Caki2 (cell line): ENCODE measurements around the gene TDRD9. TPM values are rescaled to one million over a fixed set of nuclear protein-coding genes. Genes with fewer than 3 reads are reported as not detected.
"Not testable (repeated sequence)": the region's sequence is repeated elsewhere in the genome, so short reads cannot be mapped to it uniquely, and the experiment has no call there.

Experiments
- DNase-seq: peaks from one replicate; pipeline ENCODE4 v3.0.0-alpha.2; 2015; ENCODE audit warnings: low read depth
- in situ Hi-C: cut with HindIII; loops from 2 replicates; pipeline ENCODE4 v1.10.0; 2016; ENCODE audit warnings: low sequenced_read_pairs, low pct_unique_long_range_greater_than_20kb, mixed read lengths
- total RNA-seq: library from RNA; depleted of rRNA; stranded (reverse); fragments of >200 nt; shearing (Covaris generic); gene quantifications from 2 replicates; pipeline ENCODE4 v1.2.3, GENCODE V29; 2014; ENCODE audit warnings: low replicate concordance; rRNA removed

Gene TDRD9, protein sequence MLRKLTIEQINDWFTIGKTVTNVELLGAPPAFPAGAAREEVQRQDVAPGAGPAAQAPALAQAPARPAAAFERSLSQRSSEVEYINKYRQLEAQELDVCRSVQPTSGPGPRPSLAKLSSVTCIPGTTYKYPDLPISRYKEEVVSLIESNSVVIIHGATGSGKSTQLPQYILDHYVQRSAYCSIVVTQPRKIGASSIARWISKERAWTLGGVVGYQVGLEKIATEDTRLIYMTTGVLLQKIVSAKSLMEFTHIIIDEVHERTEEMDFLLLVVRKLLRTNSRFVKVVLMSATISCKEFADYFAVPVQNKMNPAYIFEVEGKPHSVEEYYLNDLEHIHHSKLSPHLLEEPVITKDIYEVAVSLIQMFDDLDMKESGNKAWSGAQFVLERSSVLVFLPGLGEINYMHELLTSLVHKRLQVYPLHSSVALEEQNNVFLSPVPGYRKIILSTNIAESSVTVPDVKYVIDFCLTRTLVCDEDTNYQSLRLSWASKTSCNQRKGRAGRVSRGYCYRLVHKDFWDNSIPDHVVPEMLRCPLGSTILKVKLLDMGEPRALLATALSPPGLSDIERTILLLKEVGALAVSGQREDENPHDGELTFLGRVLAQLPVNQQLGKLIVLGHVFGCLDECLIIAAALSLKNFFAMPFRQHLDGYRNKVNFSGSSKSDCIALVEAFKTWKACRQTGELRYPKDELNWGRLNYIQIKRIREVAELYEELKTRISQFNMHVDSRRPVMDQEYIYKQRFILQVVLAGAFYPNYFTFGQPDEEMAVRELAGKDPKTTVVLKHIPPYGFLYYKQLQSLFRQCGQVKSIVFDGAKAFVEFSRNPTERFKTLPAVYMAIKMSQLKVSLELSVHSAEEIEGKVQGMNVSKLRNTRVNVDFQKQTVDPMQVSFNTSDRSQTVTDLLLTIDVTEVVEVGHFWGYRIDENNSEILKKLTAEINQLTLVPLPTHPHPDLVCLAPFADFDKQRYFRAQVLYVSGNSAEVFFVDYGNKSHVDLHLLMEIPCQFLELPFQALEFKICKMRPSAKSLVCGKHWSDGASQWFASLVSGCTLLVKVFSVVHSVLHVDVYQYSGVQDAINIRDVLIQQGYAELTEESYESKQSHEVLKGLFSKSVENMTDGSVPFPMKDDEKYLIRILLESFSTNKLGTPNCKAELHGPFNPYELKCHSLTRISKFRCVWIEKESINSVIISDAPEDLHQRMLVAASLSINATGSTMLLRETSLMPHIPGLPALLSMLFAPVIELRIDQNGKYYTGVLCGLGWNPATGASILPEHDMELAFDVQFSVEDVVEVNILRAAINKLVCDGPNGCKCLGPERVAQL (N-terminal part only)
- total RNA-seq = not detected in 2 replicates

DNA sequence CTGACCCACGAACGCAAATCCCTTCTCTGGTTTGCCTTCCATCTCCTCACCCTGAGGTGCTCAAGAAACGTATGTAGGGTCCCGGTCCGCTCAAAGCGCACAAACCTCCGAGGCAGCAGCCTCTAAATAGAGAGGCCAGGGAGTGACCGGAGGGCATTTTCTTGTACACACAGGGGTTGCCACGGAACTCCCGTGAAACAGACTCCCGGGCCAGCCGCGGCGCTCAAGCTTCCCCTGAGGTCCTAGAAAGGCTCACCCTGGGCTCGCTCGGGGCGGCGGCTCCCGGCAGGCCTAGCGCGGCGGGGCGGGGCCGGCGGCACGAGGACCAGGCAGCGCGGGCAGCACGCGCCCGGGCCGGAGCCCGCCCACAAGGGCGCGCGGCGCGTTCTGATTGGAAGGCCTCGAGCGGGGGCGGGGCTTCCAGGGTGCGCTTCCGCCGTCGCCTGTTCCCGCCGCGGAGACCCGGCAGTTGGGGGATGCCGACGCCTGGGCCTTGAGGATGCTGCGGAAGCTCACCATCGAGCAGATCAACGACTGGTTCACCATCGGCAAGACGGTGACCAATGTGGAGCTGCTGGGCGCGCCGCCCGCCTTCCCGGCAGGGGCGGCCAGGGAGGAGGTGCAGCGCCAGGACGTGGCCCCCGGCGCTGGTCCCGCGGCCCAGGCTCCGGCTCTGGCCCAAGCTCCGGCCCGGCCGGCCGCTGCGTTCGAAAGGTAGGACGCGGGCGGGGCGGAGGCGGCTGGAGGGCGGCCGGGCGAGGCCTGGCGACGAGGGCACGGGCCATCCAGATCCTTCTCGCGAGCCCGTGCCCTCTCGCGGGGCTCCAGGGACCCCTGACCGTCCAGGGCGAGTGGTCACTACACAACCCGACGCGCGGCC, at the start of gene TDRD9:
TSS of gene TDRD9 (plus strand) at position 446 of the 880 bp plus-strand sequence. CDS start at position 500, 54 bp downstream.
- in situ Hi-C loops = no loop called here
- DNase-seq = no peak

DNA sequence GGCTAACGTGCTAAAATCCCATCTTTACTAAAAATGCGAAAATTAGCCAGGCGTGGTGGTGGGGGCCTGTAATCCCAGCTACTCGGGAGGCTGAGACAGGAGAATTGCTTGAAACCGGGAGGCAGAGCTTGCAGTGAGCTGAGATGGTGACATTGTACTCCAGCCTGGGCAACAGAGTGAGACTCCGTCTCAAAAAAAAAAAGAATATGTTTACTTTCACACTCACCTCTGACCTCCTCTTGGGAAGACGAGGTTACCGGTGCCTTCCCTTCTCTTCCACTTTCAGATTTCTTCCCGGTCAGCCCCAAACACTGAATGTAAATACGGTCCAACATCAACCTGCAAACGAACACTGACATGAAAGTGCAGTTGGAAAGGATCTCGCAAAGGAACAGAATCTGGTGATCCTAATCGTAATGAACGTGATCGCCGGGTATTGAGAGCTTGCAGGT, 49.1 kb upstream of the TDRD9 start:
- in situ Hi-C loops = no loop called here
- no peak for DNase-seq

DNA sequence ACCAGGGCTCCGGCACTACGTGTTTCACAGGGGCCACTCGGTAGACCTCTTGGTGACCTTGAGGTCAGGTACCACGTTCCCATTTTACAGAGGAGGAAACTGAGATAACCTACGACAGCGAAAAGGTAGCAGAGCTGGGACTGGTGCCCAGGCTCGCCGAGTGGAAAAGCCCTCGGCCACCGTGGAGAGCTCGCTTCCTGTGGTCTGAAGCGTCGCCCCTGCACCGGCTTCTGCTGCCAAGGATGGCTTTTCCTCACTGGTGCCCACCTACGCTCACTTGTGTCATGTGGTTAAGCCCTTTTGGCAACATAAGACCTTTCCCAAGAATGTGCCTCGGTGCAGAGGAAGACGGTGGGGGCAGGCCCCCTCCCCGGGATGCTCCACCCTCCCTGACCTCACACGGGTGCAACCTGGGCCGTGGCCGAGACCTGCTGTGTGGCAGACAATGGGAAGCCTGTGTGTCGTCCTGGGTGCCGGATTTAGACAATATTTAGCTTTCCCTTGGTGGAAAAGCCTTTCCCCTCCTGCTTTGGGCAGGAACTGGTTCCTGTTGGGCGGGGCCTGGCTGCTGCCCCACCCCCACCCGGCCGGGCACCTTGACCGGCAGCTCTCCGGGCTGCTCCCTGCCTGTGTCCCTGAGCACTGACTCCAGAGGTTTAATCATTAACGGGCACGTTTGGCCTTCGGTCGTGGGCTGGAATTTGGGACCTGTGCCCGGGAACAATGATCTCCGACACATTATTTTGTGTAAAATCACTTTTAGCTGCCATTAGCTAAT, 48.5 kb upstream of the TDRD9 start:
- DNase-seq = peak; percentile 83
- in situ Hi-C loops = no loop called here

DNA sequence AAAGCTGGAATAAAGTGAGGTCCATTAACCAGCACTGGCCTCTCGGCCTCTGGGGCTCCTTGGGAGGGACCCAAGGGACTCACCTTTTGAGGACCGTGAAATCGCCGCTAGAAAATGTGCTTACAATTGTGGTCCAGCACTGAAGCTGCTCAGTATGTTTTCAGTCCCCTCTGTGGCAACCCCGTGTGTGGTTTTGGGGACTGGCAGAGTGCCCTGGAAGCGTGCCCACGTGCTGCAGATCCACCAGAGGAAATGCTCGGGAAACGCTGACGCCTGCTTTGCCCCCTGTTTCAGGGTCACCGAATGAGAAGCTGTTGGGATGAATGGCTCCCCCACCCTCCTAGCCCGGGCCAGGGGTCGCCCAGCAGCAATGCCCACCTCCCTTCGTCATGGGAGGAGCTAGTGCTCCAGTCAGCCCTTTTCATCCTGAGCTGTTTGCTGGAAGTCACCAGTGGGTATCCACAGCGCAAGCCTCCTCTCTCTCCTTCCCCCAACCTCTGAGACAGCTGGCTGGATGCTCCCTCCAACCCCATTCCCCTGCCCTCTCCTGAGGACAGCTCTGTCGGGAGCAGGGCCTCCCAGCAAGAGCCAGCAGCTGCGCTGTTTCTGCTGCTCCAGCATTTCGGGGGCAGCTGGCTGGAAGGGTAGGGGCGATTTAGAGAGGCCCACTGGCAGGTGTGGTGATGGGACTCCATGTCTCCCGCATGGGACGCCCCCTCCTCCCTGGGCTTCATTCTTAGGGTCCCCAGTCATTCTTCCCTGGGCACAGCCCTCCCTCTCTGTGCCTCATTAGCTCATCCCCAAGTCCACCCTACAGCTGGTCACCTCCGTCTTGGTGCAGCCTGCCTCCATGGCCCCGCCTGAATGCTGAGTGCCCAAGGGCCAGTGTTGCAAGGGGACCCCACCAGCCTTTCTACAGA, 47.6 kb upstream of the TDRD9 start:
- no peak for DNase-seq
- in situ Hi-C loops = no loop called here

DNA sequence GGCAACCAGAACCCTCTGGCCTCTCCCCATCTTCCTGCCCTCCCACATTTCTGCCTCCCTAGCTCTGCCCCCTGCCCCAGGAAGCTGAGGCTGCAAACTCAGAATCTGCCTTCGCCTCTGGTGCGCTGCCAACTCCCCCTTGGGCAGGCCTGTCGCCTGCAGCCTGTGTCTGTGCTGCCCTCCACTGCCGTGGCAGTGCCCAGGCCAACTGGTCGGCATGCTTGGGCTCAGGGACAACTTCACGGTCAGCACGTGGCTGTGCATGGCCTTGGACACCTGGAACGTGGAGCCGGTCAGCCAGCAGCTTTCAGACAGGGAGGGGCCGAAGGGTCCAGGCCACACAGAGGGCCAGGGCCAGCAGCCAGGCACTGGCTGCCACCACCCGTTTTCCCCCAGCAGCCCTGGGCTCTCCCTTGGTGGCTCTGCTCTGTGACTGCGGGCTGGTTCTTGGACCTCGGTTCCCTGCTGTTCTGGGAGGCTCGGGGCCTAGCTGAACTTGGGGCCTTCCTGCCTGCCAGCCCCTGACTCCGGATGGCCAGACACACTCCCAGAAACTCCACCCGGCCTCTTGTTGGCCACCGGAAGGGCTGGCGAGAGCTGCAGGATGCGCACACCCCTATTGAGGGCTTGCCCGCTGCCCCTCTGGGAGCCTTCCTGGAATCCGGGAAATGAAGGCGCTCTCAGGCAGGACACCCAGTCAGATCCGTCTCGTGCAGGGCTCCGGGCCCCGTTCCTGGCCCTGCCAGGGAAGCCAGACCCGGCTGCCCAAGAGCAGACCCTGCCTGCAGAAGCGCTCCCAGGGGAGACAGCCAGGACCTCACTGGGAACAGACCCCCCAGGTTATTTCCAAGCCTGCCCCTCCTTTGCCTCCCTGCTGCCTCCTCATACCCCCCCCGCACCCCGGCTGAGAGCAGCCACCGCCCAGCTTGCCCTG, 46.7 kb upstream of the TDRD9 start:
- in situ Hi-C loops = no loop called here
- no peak for DNase-seq

DNA sequence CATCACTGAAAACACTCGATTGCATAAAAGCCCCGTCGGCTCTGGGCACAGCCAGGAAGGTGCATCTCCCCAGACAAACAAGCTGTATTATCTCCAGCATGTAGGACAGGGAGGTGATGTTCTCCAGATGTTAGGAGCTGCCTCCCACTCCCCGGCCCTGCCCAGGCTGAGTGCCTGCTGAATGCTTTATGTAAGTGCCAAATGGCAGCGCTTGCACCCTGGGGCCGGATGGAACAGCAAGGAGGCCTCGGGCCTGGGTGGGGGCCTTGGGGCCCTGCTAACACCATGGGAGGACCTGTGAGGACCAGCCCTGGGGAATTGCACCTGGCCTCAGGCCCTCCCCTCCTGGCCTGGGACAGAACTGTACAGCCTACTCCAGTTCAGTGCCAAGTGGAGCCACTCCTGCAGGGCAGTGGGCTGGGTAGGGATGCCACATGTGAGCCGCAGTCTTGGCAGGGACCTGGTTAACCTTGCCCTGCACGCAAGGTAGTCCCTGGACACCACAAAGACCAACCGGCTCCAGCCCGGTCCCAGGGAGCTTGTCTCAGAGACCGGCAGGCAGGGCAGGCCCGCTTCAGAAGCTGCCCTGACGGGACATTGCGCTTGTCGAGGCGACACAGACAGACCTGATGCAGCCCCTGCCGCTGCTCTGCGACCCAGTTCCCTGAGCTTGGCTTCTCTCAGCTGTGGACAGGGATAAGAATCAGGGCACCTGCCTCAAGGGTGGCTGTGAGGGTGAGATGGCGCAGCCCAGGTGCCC, 45.6 kb upstream of the TDRD9 start:
- DNase-seq = no peak
- in situ Hi-C loops = no loop called here

DNA sequence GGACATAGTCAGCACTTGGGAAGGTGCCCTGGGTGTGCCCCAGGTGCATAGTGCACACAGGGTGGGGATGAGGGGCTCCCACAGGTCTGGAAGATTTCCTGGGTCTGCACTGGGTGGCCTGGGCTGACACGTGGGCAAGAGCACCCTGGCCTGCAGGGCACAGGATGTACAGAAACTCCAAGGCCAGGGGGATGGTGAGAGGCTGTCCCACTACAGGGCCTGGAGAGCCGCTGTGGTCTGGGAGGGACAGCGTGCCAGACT, 45.1 kb upstream of the TDRD9 start:
- no peak for DNase-seq
- in situ Hi-C loops = no loop called here

DNA sequence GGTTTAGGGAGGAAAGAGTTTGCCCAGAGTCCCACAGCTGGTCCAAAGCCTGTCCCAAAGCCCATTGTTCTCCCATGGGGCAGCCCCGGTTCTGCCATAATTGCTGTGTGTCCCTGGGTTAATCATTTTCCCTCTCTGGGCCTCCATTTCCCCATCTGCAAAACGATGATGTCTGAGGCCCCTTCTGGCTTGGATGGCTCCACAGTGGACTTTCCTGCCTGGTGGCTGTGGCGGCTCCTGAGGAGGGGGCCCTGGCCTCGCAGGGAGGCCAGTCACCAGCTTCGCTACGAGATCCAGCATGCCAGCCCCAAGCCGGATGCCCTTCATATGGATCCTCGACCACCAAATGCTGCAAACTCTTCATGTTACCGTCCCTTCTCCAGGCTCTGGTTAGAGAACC, 43.4 kb upstream of the TDRD9 start:
- in situ Hi-C loops = no loop called here
- DNase-seq = no peak

DNA sequence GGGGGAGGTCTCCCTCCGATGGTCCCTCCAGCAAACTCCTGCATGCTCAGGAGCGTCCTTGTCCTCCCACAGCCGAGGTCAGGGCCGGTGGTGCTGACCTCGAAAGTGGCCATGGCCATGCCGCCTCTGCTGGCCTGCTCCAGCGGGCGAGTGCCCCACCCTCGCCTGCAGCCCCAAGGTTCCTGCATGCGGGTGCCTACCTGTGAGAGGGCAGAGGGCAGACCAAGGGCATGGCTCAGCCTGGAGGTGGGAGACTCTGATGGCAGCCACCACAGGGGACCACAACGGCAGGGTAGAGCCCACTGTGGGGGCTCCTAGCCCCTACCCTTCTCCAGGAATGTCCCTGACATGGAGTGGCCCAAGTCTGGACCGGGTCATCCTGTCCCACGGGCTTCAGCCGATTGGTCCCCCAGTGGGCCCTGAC, 42.7 kb upstream of the TDRD9 start:
- in situ Hi-C loops = no loop called here
- DNase-seq = no peak

DNA sequence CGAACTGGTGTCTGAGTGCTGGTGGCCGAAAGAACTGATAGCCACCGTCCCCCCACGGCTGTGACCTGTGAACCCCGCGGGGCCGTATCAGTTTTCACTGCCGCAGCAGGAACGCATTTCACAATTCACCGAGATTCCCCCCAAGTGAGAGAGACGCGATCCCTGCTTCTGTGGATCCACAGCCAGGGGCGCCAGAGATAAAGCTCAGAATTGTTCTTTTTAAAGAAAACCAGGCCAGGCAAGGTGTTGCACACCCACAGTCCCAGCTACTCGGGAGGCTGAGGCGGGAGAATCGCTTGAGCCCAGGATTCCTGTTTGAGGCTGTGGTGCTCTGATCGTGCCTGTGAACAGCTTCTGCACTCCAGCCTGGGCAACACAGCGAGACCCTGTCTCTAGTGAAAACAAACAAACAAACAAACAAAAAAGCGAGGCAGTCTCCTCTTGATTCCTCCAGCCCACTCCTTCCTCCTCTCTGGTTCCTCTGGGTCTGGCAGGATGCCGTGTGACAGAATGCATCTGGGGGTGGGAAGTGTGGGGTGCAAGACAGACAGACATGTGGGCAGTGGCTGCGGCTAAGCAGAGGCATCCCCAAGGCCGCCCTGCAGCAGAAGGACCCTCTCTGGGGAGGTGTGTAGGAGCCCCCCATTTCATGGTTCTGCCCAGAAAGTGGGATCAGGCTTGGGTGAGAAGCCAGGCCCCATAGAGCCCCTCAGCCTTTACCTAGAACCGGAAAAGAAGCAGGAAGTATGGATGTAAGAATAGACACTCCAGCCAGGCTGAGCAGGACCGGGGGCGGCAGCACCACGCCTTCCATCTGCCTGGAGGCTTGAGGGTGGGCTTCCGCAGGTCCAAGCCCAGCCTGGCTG, 41.7 kb upstream of the TDRD9 start:
- in situ Hi-C loops = no loop called here

DNA sequence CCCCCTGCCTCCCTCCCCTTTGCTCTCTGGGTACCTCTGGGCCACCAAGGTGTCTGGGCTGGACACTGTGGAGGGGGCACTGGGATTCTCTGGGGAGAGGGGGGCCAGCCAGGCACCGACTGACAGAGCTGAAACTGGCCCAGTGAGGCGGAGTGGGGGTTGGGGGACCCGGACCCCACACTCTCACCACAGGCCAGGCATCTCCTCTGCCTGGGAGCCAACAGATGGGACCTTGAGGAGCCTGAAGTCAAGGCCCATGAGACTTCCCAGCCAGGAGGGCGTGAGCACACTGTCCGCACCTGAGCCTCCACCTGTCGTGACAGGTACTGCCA, 41.1 kb upstream of the TDRD9 start:
- in situ Hi-C loops = no loop called here
- no peak for DNase-seq

More for the DNA sequence above, 41.7 kb upstream of the TDRD9 start:
- DNase-seq = no peak

DNA sequence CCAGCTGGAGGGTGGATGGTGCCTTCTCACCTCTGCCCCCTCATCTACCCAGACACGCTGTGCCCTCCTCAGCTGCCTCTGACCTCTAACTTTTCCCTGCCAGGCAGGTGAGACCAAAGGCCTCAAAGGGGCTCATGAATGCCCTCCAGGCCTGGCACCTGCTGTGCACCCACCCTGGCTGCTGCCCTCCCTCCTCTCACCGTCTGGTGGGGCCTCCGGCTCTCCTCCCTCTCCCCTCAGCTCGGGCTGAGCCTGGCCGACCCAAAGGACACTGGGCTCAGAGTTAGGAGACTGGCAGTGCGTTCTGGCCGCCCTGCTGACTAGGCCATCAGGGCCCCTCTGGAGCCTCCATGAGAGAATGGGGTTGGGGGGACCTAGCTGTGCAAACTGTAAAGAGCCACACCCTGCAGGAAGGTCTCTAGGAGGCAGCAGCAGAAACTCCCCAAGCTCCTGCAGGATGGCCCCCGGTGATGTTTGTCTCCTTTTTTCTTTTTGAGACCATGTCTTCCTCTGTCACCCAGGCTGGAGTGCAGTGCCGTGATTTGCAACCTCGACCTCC, 40.6 kb upstream of the TDRD9 start:
- no peak for DNase-seq
- in situ Hi-C loops = no loop called here

DNA sequence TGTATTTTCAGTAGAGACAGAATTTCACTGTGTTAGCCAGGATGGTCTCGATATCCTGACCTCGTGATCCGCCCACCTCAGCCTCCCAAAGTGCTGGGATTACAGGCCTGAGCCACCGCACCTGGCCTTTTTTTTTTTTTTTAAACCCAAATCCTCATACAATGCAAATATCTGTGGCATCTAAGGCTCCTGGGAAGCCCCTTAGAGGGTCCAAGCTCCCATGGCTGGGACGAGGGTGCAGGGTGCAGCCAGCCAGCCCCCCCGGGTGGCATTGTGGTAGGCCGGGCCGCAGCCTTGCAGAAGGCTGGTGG, 39.3 kb upstream of the TDRD9 start:
- DNase-seq, in situ Hi-C loops: not testable (repeated sequence)
